C4-2B (cell line): ENCODE results near the gene CACUL1.

Source experiments
- H3K27ac ChIP-seq: fragments of 450-650 bp; 2 replicates; pipeline ENCODE4 v1.5.1; 2017
- ZFX ChIP-seq: fragments of 450-650 bp; IDR thresholded peaks from 2 replicates; pipeline ENCODE4 v1.6.1; 2017
- TF ChIP-seq, protein P1 (sequence below): fragments of 450-650 bp; conservative IDR thresholded peaks from 2 replicates; pipeline ENCODE4 v1.5.1; 2017; ENCODE audit warnings: mild to moderate bottlenecking

Gene CACUL1

DNA sequence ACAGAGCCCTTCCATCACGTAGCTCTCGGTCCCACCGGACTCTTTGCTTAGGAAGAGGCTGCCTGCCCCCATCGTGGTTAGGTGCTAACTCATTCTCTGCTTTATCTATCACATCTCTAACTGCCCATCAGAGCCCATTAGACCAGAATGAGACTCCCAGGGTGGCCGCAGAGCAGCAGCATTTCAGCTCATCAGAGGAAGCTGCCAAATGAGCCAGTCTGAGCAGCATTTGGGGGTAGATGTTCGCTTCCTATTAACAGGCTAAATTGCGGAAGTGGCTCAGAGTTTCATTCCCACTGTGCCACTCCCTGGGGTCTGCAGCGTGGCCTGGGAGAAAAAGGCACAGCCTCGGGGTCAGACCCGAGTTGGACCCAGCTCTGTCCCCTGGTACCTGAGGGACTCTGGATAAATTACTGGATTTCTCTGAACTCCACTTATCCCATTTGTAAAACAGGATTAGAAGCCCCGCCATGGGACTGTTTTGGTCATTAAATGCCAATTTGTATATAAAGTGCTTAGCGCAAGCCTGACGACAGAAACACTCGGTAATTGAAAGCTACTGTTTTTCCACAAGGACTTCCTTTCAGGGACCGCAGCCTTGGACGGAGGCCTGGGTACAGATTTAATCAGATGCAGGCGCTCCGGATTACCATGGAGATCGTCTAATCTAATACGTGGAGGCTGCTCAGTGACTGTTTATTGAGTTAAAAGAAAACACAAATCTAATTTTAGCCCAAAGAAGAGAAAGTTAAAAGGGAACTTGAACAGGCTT lies 85.6 kb downstream of the CACUL1 start:
- TF ChIP-seq, protein P1, sequence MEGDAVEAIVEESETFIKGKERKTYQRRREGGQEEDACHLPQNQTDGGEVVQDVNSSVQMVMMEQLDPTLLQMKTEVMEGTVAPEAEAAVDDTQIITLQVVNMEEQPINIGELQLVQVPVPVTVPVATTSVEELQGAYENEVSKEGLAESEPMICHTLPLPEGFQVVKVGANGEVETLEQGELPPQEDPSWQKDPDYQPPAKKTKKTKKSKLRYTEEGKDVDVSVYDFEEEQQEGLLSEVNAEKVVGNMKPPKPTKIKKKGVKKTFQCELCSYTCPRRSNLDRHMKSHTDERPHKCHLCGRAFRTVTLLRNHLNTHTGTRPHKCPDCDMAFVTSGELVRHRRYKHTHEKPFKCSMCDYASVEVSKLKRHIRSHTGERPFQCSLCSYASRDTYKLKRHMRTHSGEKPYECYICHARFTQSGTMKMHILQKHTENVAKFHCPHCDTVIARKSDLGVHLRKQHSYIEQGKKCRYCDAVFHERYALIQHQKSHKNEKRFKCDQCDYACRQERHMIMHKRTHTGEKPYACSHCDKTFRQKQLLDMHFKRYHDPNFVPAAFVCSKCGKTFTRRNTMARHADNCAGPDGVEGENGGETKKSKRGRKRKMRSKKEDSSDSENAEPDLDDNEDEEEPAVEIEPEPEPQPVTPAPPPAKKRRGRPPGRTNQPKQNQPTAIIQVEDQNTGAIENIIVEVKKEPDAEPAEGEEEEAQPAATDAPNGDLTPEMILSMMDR, result no peak
- TF ChIP-seq ZFX, result no peak
- no peak overlapping the region for H3K27ac ChIP-seq

DNA sequence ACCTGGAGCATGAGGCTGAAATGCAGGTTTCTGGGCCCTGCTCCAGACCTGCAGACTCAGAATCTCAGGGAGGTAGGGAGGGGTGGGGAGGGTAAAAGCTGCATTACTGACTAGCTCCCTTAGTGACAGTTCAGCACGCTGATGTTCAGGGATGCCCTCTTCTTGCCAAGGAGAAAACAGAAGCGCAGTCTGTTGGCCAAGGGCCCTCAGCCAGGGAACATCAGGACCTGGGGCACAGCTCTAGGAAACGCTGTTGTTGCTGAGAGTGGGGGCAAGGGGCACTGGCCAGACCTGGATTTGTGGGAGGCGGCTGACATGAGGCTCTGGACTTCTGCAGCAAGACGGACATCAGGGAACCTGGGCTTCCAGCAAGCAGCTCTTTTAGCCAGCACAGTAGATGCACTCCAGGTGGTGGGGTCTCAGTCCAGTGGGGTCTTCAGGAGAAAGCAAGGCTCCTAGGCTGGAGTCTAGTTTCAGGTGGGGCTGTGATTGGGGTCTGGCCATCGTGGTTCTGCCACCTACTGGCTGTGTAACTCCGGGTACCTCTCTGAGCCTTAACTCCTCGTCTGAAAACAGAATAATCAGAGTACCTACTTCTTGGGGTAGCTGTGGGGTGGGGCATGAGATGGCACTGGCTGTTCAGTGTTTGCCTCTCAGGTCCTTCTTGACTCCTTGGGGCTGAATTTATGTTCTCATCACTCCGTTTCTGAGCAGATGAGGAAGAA lies 86.4 kb downstream of the CACUL1 start:
- no peak overlapping the region for H3K27ac ChIP-seq
- TF ChIP-seq, protein P1, result no peak
- TF ChIP-seq ZFX, result no peak

DNA sequence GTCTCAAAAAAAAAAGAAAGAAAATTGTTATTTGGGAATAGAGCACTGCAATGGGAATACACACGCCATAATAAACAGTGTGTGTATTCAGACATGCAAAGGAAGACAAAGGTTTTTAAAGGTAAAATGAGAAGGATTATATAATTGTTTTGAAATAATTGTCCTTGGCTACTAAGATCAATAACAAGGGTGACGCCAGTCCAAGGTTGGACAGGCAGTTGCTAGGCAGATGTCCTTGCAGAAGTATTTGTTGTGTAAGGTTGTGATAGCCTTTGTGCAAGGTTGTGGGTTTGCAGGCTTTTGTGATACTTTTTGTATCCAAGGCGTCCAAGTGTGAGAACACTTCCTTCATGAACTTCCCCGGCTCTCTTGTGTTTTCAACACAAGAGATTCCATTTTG lies 87.0 kb downstream of the CACUL1 start:
- no peak overlapping the region for H3K27ac ChIP-seq
- TF ChIP-seq, protein P1, result no peak
- TF ChIP-seq ZFX, result no peak

DNA sequence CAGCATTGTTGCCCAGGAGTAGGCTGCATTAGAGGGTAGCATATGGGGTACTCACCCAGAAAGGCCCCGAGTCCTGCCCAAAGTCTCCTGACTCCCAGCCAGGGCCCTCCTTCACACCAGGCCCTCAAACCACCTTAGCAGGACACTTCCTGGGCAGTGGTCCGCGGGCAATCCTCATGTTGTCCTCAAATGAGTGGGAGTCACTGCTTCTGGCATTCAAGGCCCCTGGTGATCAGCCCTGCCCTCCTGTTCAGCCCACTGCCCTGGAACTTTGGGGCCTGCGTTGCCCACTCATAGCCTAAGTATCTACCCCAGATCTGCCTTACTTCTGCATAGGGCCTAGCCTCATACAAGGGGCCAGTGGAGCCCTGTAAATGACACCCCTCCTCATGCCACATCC lies 88.4 kb downstream of the CACUL1 start:
- H3K27ac ChIP-seq, result no peak overlapping the region
- TF ChIP-seq, protein P1, result no peak
- no peak for TF ChIP-seq ZFX

DNA sequence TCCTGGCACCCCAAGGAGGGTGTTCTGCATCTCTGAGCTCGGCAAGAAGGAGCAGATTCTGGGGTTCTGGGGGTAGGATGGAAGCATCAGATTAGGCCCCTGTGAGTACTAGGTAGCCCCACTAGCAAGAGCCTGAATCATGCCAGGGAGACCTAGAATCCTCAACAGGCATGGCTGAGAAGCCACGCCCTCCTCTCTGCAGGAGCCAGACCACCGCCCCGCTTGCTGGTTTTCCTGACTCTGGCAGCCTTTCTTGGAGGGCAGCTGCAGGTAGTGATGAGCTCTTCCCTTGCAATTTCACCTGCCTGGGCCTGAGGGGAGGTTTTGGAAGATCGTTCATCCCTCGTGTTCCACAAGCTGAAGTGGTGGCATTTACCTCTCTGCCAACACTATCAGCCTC lies 90.4 kb downstream of the CACUL1 start:
- H3K27ac ChIP-seq, result no peak overlapping the region
- TF ChIP-seq ZFX, result no peak
- TF ChIP-seq, protein P1, result no peak

DNA sequence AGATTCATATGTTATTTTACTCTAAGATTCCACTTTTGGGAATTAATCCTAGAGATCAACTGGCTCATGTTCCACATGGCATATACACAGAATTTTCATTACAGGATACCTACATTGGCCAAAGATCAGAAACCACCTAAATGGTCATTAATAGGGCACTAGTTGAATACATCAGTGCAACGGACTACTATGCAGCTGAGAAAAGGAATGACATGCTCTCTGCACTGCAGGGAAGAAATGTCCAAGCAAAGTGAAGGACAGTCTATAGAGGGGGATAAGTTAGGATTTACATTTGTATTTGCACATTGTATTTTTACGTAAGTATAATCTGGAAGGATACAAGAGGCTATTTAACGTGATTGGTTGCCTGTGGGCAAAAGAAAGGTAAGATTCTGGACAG lies 91.6 kb downstream of the CACUL1 start:
- H3K27ac ChIP-seq, result no peak overlapping the region
- no peak for TF ChIP-seq ZFX
- TF ChIP-seq, protein P1, result no peak

GRCh38 chr10:118662228-118663035 lies 92.3 kb downstream of the CACUL1 start:
- no peak overlapping the region for H3K27ac ChIP-seq
- no peak for TF ChIP-seq ZFX
- TF ChIP-seq, protein P1, result no peak
